ENCODE measurements around the gene HAUS8.
"Not testable (repeated sequence)": the region's sequence is repeated elsewhere in the genome, so short reads cannot be mapped to it uniquely, and the experiment has no call there.

The HAUS8 gene

DNA sequence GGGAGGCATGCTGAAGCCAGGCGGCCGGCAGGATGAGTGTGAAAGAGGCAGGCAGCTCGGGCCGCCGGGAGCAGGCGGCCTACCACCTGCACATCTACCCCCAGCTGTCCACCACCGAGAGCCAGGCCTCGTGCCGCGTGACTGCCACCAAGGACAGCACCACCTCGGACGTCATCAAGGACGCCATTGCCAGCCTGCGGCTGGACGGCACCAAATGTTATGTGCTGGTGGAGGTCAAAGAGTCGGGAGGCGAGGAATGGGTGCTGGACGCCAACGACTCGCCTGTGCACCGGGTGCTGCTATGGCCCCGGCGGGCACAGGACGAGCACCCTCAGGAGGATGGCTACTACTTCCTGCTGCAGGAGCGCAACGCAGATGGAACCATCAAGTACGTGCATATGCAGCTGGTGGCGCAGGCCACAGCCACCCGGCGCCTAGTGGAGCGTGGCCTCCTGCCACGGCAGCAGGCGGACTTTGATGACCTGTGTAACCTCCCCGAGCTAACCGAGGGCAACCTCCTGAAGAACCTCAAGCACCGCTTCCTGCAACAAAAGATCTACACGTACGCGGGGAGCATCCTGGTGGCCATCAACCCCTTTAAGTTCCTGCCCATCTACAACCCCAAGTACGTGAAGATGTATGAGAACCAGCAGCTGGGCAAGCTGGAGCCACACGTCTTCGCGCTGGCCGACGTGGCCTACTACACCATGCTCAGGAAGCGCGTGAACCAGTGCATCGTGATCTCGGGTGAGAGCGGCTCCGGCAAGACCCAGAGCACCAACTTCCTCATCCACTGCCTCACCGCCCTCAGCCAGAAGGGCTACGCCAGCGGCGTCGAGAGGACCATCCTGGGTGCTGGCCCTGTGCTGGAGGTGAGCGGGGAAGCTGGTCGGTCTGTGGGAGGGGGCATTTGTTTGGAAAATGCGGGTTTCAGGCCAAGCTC lies 26.7 kb upstream of the HAUS8 start:
- no peak for DNase-seq

DNA sequence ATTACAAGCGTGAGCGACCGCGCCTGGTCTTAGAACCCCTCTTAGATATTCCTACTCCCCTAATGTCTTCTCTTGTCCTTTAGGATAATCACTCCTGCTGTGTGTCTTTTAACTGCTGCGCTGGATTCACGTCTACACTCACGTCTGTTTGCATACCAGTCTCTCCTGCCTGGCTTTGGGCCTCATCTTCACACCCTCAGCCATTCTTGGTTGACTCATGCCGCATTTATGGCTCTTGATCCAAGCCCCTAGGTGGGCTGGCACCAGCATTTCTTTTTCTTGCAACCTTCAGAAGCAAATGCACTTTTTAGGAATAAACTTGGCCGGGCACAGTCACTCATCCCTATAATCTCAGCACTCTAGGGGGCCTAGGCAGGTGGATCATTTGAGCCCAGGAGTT lies 23.1 kb upstream of the HAUS8 start:
- DNase-seq, result no peak

DNA sequence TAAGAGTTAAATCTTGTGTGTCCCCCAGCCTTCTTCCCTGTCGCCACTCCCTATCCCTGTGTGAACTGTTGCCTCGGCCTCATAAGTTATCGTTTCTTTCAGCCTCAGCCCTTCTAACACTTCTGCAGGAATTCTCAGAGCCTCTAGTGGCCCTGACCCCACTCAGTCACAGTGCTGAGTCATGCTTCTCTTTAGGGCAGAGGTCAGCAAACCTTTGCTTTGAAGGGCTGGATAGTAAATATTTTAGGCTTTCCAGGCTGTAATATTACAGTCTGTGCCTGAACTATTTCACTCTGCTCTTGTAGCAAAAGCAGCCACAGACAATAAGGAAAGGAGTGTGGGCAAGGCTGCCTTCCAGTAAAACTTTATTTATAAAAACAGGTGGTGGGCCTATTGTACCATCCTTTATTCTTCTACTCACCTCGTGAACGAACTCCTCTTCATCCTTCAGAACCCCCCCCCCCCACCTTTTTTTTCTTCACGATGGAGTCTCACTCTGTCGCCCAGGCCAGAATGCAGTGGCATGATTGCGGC lies 22.4 kb upstream of the HAUS8 start:
- no peak for DNase-seq

DNA sequence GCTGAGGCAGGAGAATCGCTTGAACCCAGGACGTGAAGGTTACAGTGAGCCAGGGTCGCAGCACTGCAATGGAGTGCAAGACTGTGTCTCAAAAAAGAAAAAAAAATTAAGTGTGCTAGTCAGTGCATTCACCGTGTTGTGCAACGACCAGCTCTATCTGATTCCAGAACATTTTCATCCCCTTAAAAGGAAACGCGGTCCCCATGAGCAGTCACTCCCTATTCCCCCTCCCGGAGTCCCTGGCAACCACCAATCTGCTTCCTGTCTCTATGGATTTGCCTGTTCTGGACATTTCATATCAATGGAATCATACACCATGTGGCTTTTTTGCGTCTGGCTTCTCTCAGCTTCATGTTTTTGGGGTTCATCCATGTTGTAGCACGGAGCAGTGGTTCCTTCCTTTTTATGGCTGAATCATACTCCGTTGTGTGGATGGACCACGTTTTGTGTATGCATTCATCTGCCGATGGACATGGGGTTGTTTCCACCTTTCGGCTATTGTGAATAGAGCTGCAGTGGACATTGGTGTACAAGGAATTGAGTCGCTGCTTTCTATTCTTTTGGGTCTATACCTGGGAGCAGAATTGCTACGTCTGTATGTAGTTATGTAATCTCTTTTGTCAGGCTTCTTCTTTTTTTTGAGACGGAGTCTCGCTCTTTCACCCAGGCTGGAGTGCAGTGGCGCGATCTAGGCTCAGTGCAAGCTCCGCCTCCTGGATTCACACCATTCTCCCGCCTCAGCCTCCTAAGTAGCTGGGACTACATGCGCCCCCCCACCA lies 20.1 kb upstream of the HAUS8 start:
- no peak for DNase-seq

DNA sequence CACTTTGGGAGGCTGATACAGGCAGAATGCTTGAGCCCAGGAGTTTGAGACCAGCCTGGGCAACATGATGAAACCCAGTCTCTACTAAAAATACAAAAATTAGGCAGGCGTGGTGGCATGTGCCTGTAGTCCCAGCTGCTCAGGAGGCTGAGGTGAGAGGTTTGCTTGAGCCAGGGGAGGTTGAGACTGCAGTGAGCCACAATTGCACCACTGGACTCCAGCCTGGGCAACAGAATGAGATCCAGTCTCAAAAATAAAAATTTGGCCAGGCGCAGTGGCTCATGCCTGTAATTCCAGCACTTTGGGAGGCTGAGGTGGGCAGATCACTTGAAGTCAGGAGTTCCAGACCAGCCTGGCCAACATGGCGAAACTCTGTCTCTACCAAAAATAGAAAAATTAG lies 19.4 kb upstream of the HAUS8 start:
- DNase-seq, result not testable (repeated sequence)

DNA sequence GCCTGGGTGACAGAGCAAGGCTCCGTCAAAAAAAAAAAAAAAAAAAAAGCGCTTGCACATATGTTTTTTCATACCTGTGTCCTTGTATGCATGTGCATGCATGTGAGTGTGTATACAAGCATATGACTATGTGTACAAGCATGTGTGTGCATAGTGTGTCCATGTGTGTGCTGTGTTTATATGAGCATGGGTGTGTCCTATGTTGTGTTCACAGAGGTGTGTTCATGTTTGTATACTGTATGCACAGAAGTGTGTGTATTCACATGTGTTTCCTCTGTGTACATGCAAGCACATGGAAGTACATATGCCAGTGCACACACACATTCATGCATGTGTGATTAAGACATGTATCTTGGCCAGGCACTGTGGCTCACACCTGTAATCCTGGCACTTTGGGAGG lies 17.4 kb upstream of the HAUS8 start:
- no peak for DNase-seq

DNA sequence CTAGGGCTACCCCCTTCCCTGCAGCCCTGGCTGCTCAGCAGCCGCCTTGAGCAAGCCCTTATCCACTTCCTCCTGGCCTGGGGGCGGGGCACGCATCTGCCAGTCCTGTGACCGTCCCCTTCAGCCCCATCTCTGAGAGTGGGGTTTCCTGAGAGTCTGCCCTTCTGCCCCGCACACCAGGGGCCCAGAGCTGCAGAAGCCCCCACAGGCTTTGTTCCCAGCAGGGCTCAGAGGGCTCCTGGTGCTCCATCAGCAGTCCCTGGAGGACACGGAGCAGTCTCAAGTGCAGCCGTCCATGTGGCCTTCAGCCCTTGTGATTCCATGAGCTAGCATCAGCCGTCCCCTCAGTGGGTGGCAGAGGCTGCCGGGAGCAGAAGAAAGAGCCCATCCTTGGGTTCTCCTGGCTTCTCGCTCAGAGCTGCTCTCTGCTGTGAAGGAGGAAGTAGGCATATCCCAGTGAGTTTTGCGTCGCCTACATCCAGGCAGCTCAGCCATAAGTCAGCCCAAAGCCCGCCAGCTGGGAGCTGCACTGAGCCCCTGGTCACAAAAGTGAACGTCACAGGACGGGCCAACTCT lies 16.6 kb upstream of the HAUS8 start:
- no peak for DNase-seq

DNA sequence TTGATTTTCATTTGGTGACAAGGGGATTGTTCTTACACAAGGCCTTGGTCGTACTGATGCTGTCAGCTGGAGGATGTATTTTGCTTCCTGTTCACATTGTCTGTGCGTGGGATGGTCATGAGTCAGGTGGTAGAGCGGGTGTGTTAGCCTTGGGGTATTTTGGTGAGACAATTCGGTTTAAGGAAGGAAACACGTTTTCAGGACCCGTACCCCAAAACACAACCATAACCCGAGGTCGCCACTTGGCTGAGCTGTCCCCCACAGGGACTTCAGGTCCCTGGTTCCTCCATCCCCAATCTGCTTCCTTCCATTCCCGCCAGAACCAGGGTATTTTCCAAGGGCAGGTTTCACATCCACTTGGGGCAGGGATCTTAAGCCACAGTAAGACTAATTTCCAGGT lies 15.3 kb upstream of the HAUS8 start:
- no peak for DNase-seq

DNA sequence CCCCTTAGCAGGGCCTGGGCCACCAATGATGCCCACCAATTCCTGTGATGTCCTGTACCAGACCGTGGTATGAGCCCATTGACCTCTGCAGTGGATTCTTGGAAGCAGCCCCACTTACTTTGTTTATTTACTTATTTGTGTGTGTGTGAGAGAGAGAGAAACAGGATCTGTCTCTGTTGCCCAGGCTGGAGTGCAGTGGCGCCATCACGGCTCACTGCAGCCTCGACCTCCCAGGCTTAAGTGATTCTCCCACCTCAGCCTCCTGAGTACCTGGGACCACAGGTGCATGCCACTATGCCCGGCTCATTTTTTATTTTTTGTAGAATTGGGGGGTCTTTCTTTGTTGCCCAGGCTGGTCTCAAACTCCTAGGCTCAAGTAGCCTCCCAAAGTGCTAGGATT lies 13.3 kb upstream of the HAUS8 start:
- no peak for DNase-seq

DNA sequence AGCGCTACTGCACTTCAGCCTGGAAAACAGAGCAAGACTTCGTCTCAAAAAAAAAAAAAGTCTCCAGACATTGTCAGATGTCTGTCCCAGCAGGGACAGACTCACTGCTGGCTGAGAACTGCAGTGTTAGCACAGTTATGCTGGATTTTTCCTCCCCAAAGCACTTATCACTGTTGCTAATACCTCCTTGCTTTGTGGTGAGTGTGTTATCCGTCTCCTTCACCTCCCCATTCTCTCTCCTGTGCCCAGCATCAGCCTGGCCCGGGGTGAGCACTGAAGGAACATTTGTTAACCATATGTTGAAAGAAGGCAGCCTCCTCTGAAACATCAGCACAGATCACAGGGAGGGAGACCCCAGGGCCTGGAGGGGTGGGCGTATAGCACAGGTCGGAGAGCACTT lies 11.6 kb upstream of the HAUS8 start:
- no peak for DNase-seq

DNA sequence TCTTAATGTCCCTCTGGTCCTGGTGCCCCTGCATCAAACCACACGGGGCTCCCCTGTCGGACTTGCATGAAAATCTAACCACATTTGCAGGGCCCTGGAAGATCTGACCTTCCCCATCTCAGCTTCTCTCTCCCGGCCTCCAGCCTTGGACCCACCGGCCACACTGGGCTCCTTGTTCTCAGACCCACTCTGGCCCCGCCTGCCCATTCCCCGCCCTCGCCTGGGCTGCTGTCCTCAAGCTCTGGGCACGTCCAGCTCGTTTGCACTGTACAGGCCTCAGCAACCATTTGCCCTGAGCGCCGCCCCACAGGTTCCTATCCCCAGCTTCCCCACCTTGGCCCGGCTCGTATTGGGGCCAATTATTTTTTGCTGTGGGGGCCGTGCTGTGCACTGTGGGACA lies 10.9 kb upstream of the HAUS8 start:
- no peak for DNase-seq

DNA sequence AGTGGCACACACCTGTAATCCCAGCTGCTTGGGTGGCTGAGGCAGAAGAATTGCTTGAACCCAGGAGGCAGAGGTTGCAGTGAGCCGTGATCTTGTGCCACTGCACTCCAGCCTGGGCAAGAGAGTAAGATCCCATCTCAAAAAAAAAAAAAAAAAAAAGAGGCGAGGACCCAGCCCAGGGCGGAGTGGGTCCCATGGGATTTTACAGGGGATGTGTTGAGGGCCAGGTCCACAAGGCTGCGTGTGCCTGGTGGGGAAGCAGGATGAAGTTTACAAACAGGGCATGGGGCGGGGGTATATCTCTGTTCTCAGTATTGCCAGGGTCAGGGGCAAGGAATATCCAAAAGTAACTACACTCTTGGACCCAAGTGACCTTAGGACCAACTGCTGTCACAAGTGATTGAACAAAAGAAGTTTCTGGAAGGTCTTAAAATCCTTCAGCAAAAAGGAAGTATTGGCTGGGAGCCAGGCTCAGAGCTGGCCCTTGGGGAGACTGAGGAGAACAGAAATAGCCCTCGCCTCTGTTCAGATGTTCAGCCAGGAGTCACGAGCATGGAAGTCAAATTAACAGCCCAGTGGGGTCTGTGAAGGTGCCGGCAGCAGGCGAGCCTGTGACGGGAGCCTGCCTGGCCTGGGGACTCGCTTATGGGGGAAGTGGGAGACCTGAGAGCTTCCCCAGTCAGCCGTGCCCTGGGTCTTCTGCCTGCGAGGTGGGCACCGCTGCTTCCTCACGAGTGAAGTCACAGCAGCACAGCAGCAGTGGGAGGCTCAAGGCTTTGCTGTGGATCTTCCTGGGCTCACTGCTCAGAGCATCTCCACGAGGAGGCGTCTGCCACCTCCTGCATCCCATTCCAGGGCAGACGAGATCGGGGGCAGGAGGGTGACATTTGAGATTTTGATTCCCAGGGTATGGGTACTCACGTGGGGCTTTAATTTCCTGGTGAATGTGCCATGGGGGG lies 6.7 kb upstream of the HAUS8 start:
- DNase-seq, result no peak

DNA sequence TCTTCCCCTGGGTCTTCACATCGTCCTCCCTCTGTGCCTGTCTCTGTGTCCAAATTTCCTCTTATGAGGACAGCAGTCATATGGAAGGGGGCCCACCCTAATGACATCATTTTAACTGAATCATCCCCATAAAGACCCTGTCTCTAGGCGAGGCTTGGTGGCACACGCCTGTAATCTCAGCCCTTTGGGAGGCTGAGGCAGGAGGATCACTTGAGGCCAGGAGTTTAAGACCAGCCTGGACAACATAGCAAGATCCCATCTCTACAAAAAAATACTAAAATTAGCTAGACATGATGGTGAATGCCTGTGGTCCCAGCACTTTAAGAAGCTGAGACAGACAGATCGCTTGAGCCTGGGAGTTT lies 5.2 kb upstream of the HAUS8 start:
- no peak for DNase-seq

DNA sequence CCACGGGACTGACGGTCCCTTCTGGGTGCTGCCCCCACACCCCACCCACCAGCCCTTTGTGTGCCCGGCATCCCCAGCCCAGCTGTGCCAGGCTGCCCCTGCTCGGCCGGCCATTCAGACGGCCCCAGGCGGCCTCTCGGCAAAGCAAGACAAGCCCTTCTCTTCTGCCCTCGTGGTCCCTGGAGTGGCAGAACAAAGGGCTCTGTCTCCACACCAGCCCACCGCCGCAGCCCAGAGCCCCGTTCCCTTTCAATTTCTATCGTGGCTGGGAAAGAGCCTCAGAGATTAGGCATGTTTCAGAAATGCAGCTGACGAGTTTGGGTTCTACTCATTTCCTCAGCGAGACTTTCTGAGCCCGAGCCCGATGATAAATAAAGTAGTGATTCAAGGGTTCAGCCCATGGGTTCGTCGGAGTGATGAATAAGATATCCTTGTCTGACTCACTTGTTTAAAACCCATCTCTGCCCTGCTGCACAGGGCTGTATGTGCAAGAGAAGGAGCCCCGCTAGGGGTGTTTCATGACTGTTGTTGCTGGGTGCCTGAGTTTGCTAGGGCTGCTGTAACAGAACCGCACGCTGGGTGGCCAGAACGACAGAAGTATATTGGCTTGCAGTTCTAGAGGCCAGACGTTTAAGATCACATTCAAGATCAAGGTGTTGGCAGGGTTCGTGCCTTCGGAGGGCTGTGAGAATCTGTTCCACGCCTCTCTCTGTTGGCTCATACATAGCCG lies 4.6 kb upstream of the HAUS8 start:
- no peak for DNase-seq

DNA sequence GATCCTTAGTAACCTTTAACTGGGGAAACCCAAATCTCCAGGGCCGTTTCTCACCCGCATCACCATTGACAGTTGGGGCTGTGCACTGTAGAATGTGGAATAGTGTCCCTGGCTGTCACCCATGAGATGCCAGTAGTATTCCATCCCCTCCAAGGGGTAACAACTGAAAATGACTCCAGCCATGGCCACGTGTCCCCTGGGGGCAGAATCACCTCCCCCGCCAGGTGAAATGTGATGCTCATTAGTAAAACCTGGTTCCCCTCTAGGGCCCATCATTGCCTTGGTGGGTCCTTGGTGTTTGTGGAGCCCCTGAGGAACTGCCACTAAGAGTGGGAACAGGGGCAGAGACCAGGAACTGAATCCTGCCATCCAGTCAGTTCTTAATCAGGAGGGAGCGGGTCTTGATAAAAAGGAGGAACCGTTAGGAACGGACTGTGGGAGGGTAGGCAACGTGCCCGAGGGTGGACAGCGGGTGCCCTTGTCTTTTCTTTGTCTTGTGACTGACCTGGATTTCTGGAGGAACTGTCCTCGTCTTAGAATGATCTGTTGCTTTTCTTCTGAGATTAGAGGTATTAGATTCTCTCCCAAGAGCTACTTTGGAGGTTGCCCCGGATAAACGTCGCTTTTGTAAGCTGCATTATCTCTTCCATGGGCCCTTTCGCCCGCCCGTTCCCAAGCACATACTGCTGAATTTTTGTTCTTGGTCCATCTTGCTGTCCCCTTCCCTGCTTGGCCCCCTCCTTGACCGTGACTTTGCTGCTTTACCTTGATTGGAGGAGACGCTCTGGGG lies 3.9 kb upstream of the HAUS8 start:
- no peak for DNase-seq

DNA sequence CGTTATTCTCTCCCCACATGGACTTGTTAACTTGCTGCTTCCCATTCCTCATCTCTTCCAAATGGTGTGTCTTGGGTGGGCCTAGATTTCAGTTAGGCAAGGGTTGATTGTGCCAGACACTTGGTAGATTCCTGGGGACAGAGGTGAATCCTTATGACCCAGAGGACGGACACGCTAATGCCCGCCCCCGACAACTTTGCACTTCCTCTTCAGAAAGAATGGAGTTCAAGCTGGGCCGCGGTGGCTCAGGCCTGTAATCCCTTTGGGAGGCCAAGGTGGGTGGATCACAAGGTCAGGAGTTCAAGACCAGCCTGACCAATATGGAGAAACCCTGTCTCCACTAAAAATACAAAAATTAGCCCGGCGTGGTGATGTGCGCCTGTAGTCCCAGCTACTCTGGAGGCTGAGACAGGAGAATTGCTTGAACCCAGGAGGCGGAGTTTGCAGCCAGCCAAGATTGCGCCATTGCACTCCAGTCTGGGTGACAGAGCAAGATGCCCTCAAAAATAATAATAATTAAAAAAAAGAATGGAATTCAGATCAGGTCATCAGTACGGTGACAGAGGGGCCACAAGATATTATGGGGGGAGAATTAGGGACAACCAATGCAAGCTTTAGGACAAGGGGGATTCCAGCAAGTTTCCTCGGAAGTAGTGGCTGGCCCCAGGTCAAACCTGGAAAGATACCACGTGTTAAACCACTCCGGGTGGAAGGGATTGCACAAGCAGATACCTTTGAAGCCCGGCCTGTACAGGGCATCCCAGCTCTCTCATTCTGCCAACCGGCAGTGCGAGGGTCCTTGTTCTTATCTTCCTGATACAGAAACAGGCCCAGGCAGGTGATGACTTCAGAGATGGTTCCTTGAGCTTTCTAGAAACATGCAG lies 3.0 kb upstream of the HAUS8 start:
- no peak for DNase-seq

DNA sequence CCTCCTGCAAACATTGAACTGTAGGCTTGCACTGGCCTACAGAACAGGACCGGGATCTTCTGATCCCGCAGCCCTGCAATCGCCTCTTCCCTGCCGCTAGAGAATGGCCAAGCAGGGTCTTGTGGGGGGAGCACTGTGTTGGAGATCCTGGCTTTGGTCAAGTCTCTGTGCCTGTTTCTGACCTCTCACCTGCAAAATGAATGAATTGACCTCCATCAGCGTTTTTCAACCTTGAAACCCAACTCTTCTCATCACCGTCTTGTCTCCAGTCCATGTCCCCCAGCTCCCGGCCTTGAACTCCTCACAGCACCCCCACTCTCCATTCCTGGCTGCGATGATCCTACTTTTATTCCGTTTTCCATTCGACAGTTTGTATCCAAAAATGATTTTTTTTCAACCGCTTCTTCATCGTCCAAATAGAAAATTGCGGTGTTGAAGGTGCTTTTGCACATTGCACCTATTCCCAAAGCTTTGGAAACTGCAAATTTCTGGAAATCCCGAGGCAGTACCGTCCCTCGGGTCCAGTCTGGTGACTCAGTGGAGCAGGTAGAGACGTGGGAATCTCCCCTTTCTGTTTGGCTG lies 2.3 kb upstream of the HAUS8 start:
- no peak for DNase-seq

DNA sequence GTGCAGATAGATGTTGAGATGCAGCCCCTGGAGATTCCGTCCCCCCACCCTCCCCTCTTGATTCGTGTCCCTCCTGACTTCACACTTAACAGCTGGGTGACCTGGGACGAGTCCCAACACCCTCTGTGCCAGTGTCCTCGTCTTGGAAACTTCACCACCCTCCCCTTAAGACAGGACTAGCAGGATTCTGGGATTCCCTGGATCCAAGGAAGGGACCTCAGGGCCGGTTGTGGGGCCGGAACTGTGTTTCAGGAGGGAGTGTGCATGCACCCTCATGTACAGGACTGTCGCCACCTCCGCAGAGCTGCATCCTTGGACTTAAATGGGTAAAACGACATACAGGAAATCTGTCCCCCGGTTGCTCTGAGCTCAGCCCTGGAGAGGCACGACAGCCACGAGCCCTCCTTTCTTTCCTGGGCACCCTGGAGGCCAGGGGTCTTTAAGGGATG lies 1.3 kb upstream of the HAUS8 start:
- no peak for DNase-seq

DNA sequence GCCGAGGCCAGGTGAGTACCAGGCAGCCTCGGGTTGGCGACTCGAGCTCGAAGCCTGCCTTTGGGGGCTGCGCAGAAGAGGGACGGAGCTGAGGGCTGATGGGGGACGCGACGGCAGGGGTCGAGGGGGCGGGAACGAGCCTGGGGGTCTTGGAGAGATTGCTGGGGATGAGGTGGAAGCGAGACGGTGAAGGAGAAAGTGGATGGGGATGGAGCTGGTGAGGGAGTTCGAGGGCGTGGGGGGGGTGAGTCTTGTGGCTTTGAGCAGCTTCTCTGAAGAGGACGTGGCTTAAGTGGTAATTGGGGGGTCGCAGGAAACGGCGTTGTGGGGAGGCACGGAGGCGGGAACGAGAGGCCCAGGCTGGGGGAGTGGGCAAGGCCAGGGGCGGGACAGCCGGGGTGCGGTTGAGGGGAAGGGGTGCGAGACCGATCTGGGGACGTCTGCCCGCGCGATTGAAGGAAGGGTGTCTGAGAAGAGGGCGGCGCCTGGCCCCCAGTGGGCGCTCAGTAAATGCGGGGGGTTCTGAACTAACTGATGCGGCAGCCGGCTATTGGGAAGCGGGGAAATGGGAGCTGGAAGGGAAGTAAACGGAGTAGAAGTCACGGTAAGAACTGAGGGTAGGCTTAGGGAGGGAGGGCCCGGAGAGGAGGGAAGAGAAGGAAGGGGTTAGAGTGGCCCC lies 751 bp upstream of the HAUS8 start:
- DNase-seq, result peak; percentile 4

All from COR-L47 (cell line).